NCI-H2171 (cell line): ENCODE measurements around the gene TLL1.

ENCODE experiments used
- DNase-seq: peaks from one replicate; lab custom pipeline; 2025; lab: John Stamatoyannopoulos, UW

The TLL1 gene

GRCh38 chr4:165894159-165894558 is 21.1 kb downstream of the TLL1 start:
- no peak for DNase-seq

- no peak for DNase-seq
These were observed 32.5 kb downstream of the TLL1 start for GRCh38 chr4:165905405-165906027.

GRCh38 chr4:165906272-165906671 is 33.2 kb downstream of the TLL1 start:
- no peak for DNase-seq

GRCh38 chr4:165909947-165910346 is 36.9 kb downstream of the TLL1 start:
- no peak for DNase-seq

- DNase-seq, result no peak
These were observed 42.2 kb downstream of the TLL1 start for GRCh38 chr4:165915215-165915614.

- DNase-seq, result no peak
These were observed 48.5 kb downstream of the TLL1 start for GRCh38 chr4:165921546-165921945.

GRCh38 chr4:165922747-165923146 is 49.7 kb downstream of the TLL1 start:
- DNase-seq, result no peak

GRCh38 chr4:165926307-165926706 is 53.3 kb downstream of the TLL1 start:
- DNase-seq, result no peak

GRCh38 chr4:165927366-165927765 is 54.3 kb downstream of the TLL1 start:
- DNase-seq, result no peak

- DNase-seq, result no peak
These were observed 54.8 kb downstream of the TLL1 start for GRCh38 chr4:165927815-165928214.

GRCh38 chr4:165928601-165929000 is 55.6 kb downstream of the TLL1 start:
- no peak for DNase-seq

- no peak for DNase-seq
These were observed 56.6 kb downstream of the TLL1 start for GRCh38 chr4:165929662-165930061.

GRCh38 chr4:165931741-165932140 is 58.7 kb downstream of the TLL1 start:
- no peak for DNase-seq

GRCh38 chr4:165944900-165945299 is 71.9 kb downstream of the TLL1 start:
- DNase-seq, result no peak

GRCh38 chr4:165945991-165946390 is 73.0 kb downstream of the TLL1 start:
- DNase-seq, result no peak

- DNase-seq, result no peak
These were observed 74.0 kb downstream of the TLL1 start for GRCh38 chr4:165947019-165947418.

GRCh38 chr4:165953181-165953580 is 80.1 kb downstream of the TLL1 start:
- DNase-seq, result peak; percentile 1

- DNase-seq, result no peak
These were observed 90.6 kb downstream of the TLL1 start for GRCh38 chr4:165963621-165964020.

- no peak for DNase-seq
These were observed 91.6 kb downstream of the TLL1 start for GRCh38 chr4:165964591-165964990.

- DNase-seq, result no peak
These were observed 92.5 kb downstream of the TLL1 start for GRCh38 chr4:165965503-165965902.

- DNase-seq, result no peak
These were observed 93.8 kb downstream of the TLL1 start for GRCh38 chr4:165966833-165967232.

GRCh38 chr4:165967486-165967885 is 94.4 kb downstream of the TLL1 start:
- no peak for DNase-seq

GRCh38 chr4:165970703-165971420 is 97.8 kb downstream of the TLL1 start:
- DNase-seq, result no peak

- DNase-seq, result no peak
These were observed 98.4 kb downstream of the TLL1 start for GRCh38 chr4:165971446-165971845.
